H1 (cell line): Measurements from ENCODE around the gene ZNF513. TPM values are rescaled to one million over a fixed set of nuclear protein-coding genes. Genes with fewer than 3 reads are reported as not detected.
"Not testable (repeated sequence)": the region's sequence is repeated elsewhere in the genome, so short reads cannot be mapped to it uniquely, and the experiment has no call there.

Experiments
- CTCF ChIA-PET: fragments of 300-600 bp; sonication (Branson Sonifier 250); formaldehyde crosslinking; loops from one replicate; lab custom pipeline; 2021; ENCODE audit not compliant: partially characterized antibody; lab: Charles Lee
- POLR2A ChIA-PET: fragments of 300-600 bp; sonication (Branson Sonifier 250); formaldehyde crosslinking; loops from one replicate; lab custom pipeline; 2021; ENCODE audit warnings: inconsistent platforms; ENCODE audit not compliant: partially characterized antibody; lab: Charles Lee
- DNase-seq, 2 experiments: peaks; one replicate each; pipeline versions ENCODE4 v3.0.0 to v3.0.0-alpha.2; 2010 to 2022; ENCODE audit warnings: low spot score in 2 of 2, low read depth in 1 of 2, mixed read lengths in 1 of 2
- FAIRE-seq: peaks from 2 replicates; lab custom pipeline; 2011; peaks lifted over from hg19 to GRCh38; lab: Jason Lieb, UNC
- H2AFZ ChIP-seq: 2 replicates; pipeline ENCODE4 v1.8.1; 2012; ENCODE audit warnings: low read length, inconsistent platforms
- H2AK5ac ChIP-seq: 2 replicates; pipeline ENCODE4 v1.6.1; 2013; ENCODE audit warnings: low read depth, low read length
- H2BK120ac ChIP-seq: replicated peaks from 2 replicates; pipeline ENCODE3; 2013; ENCODE audit warnings: low read depth, low read length, inconsistent platforms
- H2BK12ac ChIP-seq: 2 replicates; pipeline ENCODE4 v1.6.1; 2013; ENCODE audit warnings: low read depth, low read length
- H2BK15ac ChIP-seq: 2 replicates; pipeline ENCODE4 v1.6.1; 2013; ENCODE audit warnings: low read length
- H2BK20ac ChIP-seq: 2 replicates; pipeline ENCODE4 v1.6.1; 2013; ENCODE audit warnings: low read length
- H2BK5ac ChIP-seq: 2 replicates; pipeline ENCODE4 v1.6.1; 2013; ENCODE audit warnings: low read depth, low read length
- H3K14ac ChIP-seq: 2 replicates; pipeline ENCODE4 v1.6.1; 2013; ENCODE audit warnings: inconsistent platforms; ENCODE audit not compliant: insufficient read length
- H3K18ac ChIP-seq: 2 replicates; pipeline ENCODE4 v1.6.1; 2013; ENCODE audit warnings: low read length; ENCODE audit errors: extremely low read depth
- H3K23ac ChIP-seq: 2 replicates; pipeline ENCODE4 v1.6.1; 2013; ENCODE audit warnings: inconsistent platforms; ENCODE audit not compliant: insufficient read length
- H3K23me2 ChIP-seq: 2 replicates; pipeline ENCODE4 v1.6.1; 2013; ENCODE audit warnings: low read depth, low read length
- H3K27ac ChIP-seq: 2 replicates; pipeline ENCODE4 v1.6.1; 2011; ENCODE audit warnings: low read depth, low read length, inconsistent platforms
- H3K27me3 ChIP-seq, 4 experiments: replicated peaks in 1 of 4; 1 replicate in 1 of 4; 2 replicates in 3 of 4; pipeline versions ENCODE4 v1.6.1 to v1.8.1; 2011 to 2013; ENCODE audit warnings: low read length in 3 of 4, mild to moderate bottlenecking in 3 of 4, inconsistent platforms in 2 of 4, mixed read lengths in 2 of 4, moderate library complexity in 1 of 4; ENCODE audit not compliant: control insufficient read depth in 3 of 4, insufficient read depth in 3 of 4; ENCODE audit errors: extremely low read depth in 1 of 4
- H3K36me3 ChIP-seq, 4 experiments: 2 replicates each; pipeline versions ENCODE4 v1.6.1 to v1.8.1; 2011 to 2013; ENCODE audit warnings: mild to moderate bottlenecking in 4 of 4, low read length in 3 of 4, moderate library complexity in 2 of 4, control low read depth in 1 of 4, inconsistent platforms in 1 of 4; ENCODE audit not compliant: insufficient read depth in 4 of 4, control insufficient read depth in 2 of 4
- H3K4ac ChIP-seq: replicated peaks from 2 replicates; pipeline ENCODE3; 2013; ENCODE audit warnings: low read length, low read depth, mixed read lengths, inconsistent platforms; ENCODE audit not compliant: insufficient read length
- H3K4me1 ChIP-seq, 4 experiments: replicated peaks in 1 of 4; 1 replicate in 1 of 4; 2 replicates in 3 of 4; pipeline versions ENCODE4 v1.6.1 to v1.8.1; 2011 to 2013; ENCODE audit warnings: low read length in 3 of 4, inconsistent platforms in 2 of 4, mixed read lengths in 1 of 4; ENCODE audit not compliant: insufficient read depth in 4 of 4, control insufficient read depth in 3 of 4
- H3K4me2 ChIP-seq, 2 experiments: 2 replicates each; pipeline versions ENCODE4 v1.6.1 to v1.8.1; 2011 to 2013; ENCODE audit warnings: low read depth in 2 of 2, low read length in 2 of 2, control low read depth in 1 of 2, inconsistent platforms in 1 of 2, mild to moderate bottlenecking in 1 of 2; ENCODE audit not compliant: insufficient read depth in 1 of 2
- H3K4me3 ChIP-seq, 4 experiments: fragments of 200-600, 300-600 bp in 1 of 4; sonication (generic), shearing (Covaris generic), sonication (Bioruptor Twin) in 1 of 4; 2 replicates each; pipeline versions ENCODE4 v1.5.1 to v1.8.1; 2011 to 2016; ENCODE audit warnings: low read length in 4 of 4, low read depth in 3 of 4, control low read depth in 2 of 4, inconsistent platforms in 2 of 4, mild to moderate bottlenecking in 2 of 4, mixed read lengths in 1 of 4, moderate library complexity in 1 of 4; ENCODE audit not compliant: insufficient read depth in 2 of 4; ENCODE audit errors: extremely low read depth in 1 of 4
- H3K56ac ChIP-seq: replicated peaks from 2 replicates; pipeline ENCODE3; 2013; ENCODE audit warnings: low read depth, mild to moderate bottlenecking, mixed read lengths, low read length, inconsistent platforms; ENCODE audit not compliant: insufficient read length
- H3K79me1 ChIP-seq: 2 replicates; pipeline ENCODE4 v1.6.1; 2013; ENCODE audit warnings: low read depth, low read length, control low read depth
- H3K79me2 ChIP-seq, 2 experiments: 2 replicates each; pipeline versions ENCODE4 v1.6.1 to v1.8.1; 2012 to 2013; ENCODE audit warnings: low read length in 2 of 2, mild to moderate bottlenecking in 2 of 2, inconsistent platforms in 1 of 2; ENCODE audit not compliant: insufficient read depth in 2 of 2, control insufficient read depth in 1 of 2
- H3K9ac ChIP-seq, 4 experiments: replicated peaks in 1 of 4; 1 replicate in 1 of 4; 2 replicates in 3 of 4; pipeline versions ENCODE4 v1.6.1 to v1.8.1; 2011 to 2013; ENCODE audit warnings: low read depth in 3 of 4, low read length in 3 of 4, control low read depth in 2 of 4, mild to moderate bottlenecking in 2 of 4, moderate library complexity in 2 of 4, inconsistent platforms in 1 of 4; ENCODE audit errors: extremely low read depth in 1 of 4
- H3K9me3 ChIP-seq, 2 experiments: 2 replicates each; pipeline versions ENCODE4 v1.6.1 to v1.8.1; 2012 to 2013; ENCODE audit warnings: mild to moderate bottlenecking in 2 of 2, moderate library complexity in 2 of 2, control low read depth in 1 of 2, inconsistent platforms in 1 of 2, low read depth in 1 of 2, low read length in 1 of 2, mixed read lengths in 1 of 2; ENCODE audit not compliant: insufficient read depth in 2 of 2
- H4K20me1 ChIP-seq, 2 experiments: replicated peaks in 1 of 2; 2 replicates each; pipeline versions ENCODE3 to v1.8.1; 2011 to 2013; ENCODE audit warnings: inconsistent platforms in 2 of 2, low read length in 2 of 2, mild to moderate bottlenecking in 1 of 2; ENCODE audit not compliant: insufficient read depth in 2 of 2, control insufficient read depth in 1 of 2
- H4K5ac ChIP-seq: 2 replicates; pipeline ENCODE4 v1.6.1; 2013; ENCODE audit warnings: low read length, low read depth, mixed read lengths, inconsistent platforms; ENCODE audit not compliant: insufficient read length
- H4K8ac ChIP-seq: 2 replicates; pipeline ENCODE4 v1.8.0; 2013; ENCODE audit warnings: mild to moderate bottlenecking, moderate library complexity, low read length, inconsistent platforms; ENCODE audit not compliant: insufficient read depth; ENCODE audit errors: extremely low read depth
- H4K91ac ChIP-seq: replicated peaks from 2 replicates; pipeline ENCODE3; 2013; ENCODE audit warnings: low read length, mixed read lengths, inconsistent platforms; ENCODE audit not compliant: insufficient read length
- FOSL1 ChIP-seq: IDR thresholded peaks from 2 replicates; pipeline ENCODE4 v1.6.1; 2011; ENCODE audit warnings: mild to moderate bottlenecking, low read depth, low read length, moderate library complexity; ENCODE audit not compliant: insufficient read depth
- NRF1 ChIP-seq: IDR thresholded peaks from 2 replicates; pipeline ENCODE4 v1.6.1; 2011; ENCODE audit warnings: mild to moderate bottlenecking, low read depth, low read length, improper control_type of control experiment
- RBBP5 ChIP-seq: IDR thresholded peaks from 2 replicates; pipeline ENCODE4 v1.7.1; 2012; ENCODE audit warnings: low read depth, mild to moderate bottlenecking, inconsistent platforms, low read length, moderate library complexity, borderline replicate concordance
- SIN3A ChIP-seq, 2 experiments: IDR thresholded peaks in 1 of 2; conservative IDR thresholded peaks in 1 of 2; 2 replicates each; pipeline ENCODE4 v1.6.1; 2011 to 2012; ENCODE audit warnings: low read length in 2 of 2, improper control_type of control experiment in 1 of 2, low read depth in 1 of 2, mild to moderate bottlenecking in 1 of 2
- WGBS, 2 experiments: shearing (Covaris generic) in 1 of 2; methylation state at CpG; one replicate each; pipeline versions ENCODE4 v1.1.6 to v1.1.7; 2013 to 2015; ENCODE audit warnings: low lambda C conversion rate in 2 of 2, mixed read lengths in 2 of 2, inconsistent platforms in 1 of 2, low coverage in 1 of 2, missing lambda C conversion rate in 1 of 2; ENCODE audit not compliant: insufficient replicate concordance in 2 of 2, insufficient coverage in 1 of 2, insufficient read length in 1 of 2; ENCODE audit errors: extremely low coverage in 1 of 2, missing lambda C conversion rate in 1 of 2; 5-methylcytosine and 5-hydroxymethylcytosine counted together
- polyA plus RNA-seq, 7 experiments: library from polyadenylated mRNA; depleted of rRNA in 3 of 7; stranded (reverse) in 5 of 7; unstranded in 2 of 7; fragments of >200 nt in 5 of 7; fragments of 200-250 nt in 2 of 7; gene quantifications; 1 replicate in 5 of 7; 2 replicates in 1 of 7; 4 replicates in 1 of 7; pipeline versions ENCODE4 v1.2.1 to v1.2.3, GENCODE V29; 2011 to 2013; ENCODE audit warnings: missing spikeins in 2 of 7, mixed read lengths in 2 of 7
- total RNA-seq: library from RNA; stranded (reverse); fragmentation: NEBNext Ultra II Directional; extraction: Animal tissue kit (Norgen Biotek cat#: 25700); gene quantifications from 2 replicates; pipeline ENCODE4 v1.2.1, GENCODE V29; 2021

Gene ZNF513
- total and polyA plus RNA-seq, 2 of the 8 experiments (the other 6 are each of a cell fraction or from before 2014, with no cell fraction given): 17.3 to 29.5 TPM

DNA sequence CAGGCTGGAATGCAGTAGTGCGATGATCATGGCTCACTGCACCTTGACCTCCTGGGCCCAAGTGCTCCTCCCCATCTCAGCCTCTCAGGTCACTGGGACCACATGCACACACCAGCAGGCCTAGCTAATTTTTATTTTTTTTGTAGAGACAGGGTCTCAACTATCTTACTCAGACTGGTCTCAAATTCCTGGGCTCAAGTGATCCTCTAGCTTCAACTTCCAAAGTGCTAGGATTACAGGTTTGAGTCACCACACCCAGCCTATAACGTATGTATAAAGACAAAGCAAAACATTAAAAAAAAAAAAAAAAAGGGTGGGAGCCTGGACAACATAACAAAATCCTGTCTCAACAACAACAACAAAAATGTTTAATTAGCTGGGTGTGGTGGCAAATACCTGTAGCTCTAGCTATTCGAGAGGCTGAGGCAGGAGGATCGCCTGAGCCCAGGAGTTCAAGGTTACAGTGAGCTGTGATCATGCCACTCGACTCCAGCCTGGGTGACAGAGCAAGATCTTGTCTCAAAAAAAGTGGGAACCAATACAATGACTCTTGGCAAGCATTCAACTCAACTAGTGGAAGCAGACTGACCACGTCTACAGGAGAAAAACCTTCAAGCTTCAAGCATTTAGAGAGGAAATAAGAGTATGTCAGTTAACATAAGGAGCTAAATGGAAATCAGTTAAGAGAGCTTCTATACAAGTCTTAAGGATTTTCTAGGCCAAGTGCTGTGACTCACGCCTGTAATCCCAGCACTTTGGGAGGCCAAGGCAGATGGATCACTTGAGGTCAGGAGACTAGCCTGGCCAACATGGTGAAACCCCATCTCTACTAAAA is 26.6 kb downstream of the ZNF513 start (continued):
- TF ChIP-seq NRF1 (no peak), FOSL1 (no peak), SIN3A (conservative IDR thresholded peaks at IDR 0.05 in 1 of 2, IDR thresholded peaks at IDR 0.05 in 1 of 2; ENCODE audit: low read depth in 1 of 2, low read length in 2 of 2) (no peak), RBBP5 (no peak)

DNA sequence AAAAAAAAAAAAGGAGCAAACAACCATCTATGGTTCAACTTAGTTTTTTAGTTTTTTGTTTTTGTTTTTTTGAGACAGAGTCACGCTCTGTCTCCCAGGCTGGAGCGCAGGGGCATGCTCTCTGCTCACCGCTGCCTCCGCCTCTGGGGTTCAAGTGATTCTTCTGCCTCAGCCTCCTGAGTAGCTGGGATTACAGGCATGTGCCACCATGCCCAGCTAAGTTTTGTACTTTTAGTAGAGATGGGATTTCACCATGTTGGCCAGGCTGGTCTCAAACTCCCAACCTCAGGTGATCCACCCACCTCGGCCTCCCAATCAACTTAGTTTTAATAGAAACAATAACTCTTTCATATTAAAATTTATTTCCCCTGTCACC is 27.2 kb downstream of the ZNF513 start:
- not testable (repeated sequence) for H3K56ac ChIP-seq, H4K8ac ChIP-seq, H3K27ac ChIP-seq, H3K23ac ChIP-seq, H3K79me1 ChIP-seq, DNase-seq, H3K18ac ChIP-seq, H2BK15ac ChIP-seq, H3K27me3 ChIP-seq, FAIRE-seq, H4K5ac ChIP-seq, H4K20me1 ChIP-seq, H4K91ac ChIP-seq, H2AK5ac ChIP-seq, H2BK12ac ChIP-seq, H2BK20ac ChIP-seq, H3K9ac ChIP-seq, H2AFZ ChIP-seq, H3K36me3 ChIP-seq, H2BK120ac ChIP-seq, H3K4ac ChIP-seq, H3K4me3 ChIP-seq, H2BK5ac ChIP-seq, H3K14ac ChIP-seq, H3K9me3 ChIP-seq, H3K23me2 ChIP-seq
- Histone ChIP-seq H3K4me1 (peaks cover 0 to 12% (median 4%) of the 10 kb centered on the region in 4 experiments; a peak in 4 of 7 replicates), H3K79me2 (peaks cover 12 to 83% of the 10 kb centered on the region in 2 experiments; a peak in 3 of 4 replicates), H3K4me2 (peak overlapping the region; percentile 31 to 62; a peak in 2 of 4 replicates)
- ChIA-PET POLR2A (interaction anchor here (0.9 to 9.5 kb wide), 13 partner anchors 9 to 116 kb away, joined by 3 to 135 read pairs (median 4); partner anchors contain the start of genes EIF2B4, MPV17, NRBP1 and PPM1G), CTCF (interaction anchor here (0.7 to 1.6 kb wide), 5 partner anchors 14 to 358 kb away, joined by 3 to 5 read pairs (median 4); partner anchors contain the start of genes EIF2B4 and SNX17)
- WGBS, 2 experiments: 91% methylated on average over 5 of the region's 5 CpGs; no CpG with 5 or more reads in 1 of the 2 experiments
